ENCODE results near the gene RBM14. TPM values are rescaled to one million over a fixed set of nuclear protein-coding genes. Genes with fewer than 3 reads are reported as not detected.

Gene RBM14
- total RNA-seq, 1 donor = 22.4 TPM

DNA sequence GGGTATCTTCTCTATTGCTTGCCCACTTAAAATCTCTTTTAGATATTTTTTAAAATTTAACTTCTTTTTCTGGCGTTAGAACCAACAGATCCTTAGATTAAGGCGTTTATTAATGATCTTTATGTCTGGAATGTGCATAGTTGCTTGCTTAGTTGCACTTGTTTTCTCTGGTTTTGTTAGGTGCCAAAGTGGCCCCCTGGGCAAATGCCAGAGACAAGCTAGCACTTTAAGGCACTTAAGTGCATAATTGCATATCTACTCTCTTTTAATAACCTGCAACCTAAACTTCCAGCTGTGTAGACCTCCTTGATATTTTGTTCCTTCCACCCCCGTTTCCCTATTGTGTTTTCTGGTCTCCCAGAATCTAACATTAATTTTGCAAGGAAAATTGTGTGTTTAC, 25.4 kb downstream of the RBM14 start:
- Histone ChIP-seq H4K20me1 (ENCODE audit: insufficient read depth, low read length) (peaks cover 86% of the 10 kb centered on the region), H3K9me3 (ENCODE audit: low read depth, low read length) (no peaks in the 10 kb centered on the region)
- no peak for DNase-seq (ENCODE audit: insufficient read length, low spot score, missing footprints)

DNA sequence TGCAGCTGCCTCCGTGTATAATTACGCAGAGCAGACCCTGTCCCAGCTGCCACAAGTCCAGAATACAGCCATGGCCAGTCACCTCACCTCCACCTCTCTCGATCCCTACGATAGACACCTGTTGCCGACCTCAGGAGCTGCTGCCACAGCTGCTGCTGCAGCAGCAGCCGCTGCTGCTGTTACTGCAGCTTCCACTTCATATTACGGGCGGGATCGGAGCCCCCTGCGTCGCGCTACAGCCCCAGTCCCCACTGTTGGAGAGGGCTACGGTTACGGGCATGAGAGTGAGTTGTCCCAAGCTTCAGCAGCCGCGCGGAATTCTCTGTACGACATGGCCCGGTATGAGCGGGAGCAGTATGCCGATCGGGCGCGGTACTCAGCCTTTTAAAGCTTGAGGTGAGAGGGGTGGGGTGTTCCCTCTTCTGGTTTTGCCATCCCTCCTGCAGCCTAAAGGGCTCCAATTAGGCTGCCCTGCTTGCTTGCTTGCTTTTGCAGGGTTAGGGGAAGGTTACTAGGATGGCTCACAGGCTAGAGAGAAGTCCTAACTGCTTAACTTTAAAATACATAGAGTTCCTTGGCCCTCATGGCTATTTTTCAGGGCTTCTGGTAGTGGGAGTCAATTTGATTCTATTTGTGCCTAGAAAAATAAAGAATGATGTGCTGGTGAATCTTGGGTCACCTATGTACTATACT, 27.5 kb downstream of the RBM14 start:
- H4K20me1 ChIP-seq (ENCODE audit: insufficient read depth, low read length) = peaks cover 93% of the 10 kb centered on the region
- peaks cover 40% of the 10 kb centered on the region for H3K4me1 ChIP-seq (ENCODE audit: insufficient read depth, low read length)
- no peak for DNase-seq (ENCODE audit: insufficient read length, low spot score, missing footprints)
- H3K27ac ChIP-seq (ENCODE audit: low read depth, low read length) = no peak overlapping the region
- H3K36me3 ChIP-seq (ENCODE audit: insufficient read depth, low read length) = peaks cover 86% of the 10 kb centered on the region
- TF ChIP-seq, protein P1, sequence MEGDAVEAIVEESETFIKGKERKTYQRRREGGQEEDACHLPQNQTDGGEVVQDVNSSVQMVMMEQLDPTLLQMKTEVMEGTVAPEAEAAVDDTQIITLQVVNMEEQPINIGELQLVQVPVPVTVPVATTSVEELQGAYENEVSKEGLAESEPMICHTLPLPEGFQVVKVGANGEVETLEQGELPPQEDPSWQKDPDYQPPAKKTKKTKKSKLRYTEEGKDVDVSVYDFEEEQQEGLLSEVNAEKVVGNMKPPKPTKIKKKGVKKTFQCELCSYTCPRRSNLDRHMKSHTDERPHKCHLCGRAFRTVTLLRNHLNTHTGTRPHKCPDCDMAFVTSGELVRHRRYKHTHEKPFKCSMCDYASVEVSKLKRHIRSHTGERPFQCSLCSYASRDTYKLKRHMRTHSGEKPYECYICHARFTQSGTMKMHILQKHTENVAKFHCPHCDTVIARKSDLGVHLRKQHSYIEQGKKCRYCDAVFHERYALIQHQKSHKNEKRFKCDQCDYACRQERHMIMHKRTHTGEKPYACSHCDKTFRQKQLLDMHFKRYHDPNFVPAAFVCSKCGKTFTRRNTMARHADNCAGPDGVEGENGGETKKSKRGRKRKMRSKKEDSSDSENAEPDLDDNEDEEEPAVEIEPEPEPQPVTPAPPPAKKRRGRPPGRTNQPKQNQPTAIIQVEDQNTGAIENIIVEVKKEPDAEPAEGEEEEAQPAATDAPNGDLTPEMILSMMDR (IDR thresholded peaks at IDR 0.05; ENCODE audit: extremely low read depth, low read depth, low read length) = no peak
- no peak overlapping the region for H3K4me3 ChIP-seq (ENCODE audit: insufficient read depth, low read length)
- no peaks in the 10 kb centered on the region for H3K9me3 ChIP-seq (ENCODE audit: low read depth, low read length)
- H3K4me2 ChIP-seq (ENCODE audit: insufficient read depth, low read length) = peak overlapping the region; percentile 85
- H3K27me3 ChIP-seq (ENCODE audit: insufficient read depth, low read length) = no peaks in the 10 kb centered on the region
- H2AFZ ChIP-seq (ENCODE audit: low read length) = no peak overlapping the region
- peaks cover 99% of the 10 kb centered on the region for H3K79me2 ChIP-seq (ENCODE audit: insufficient read depth, low read length)

More for the DNA sequence above, 25.4 kb downstream of the RBM14 start:
- peaks cover 68% of the 10 kb centered on the region for H3K36me3 ChIP-seq (ENCODE audit: insufficient read depth, low read length)
- no peaks in the 10 kb centered on the region for H3K27me3 ChIP-seq (ENCODE audit: insufficient read depth, low read length)
- peaks cover 96% of the 10 kb centered on the region for H3K79me2 ChIP-seq (ENCODE audit: insufficient read depth, low read length)
- H2AFZ ChIP-seq (ENCODE audit: low read length) = no peak overlapping the region
- peak overlapping the region; percentile 89 for H3K4me3 ChIP-seq (ENCODE audit: insufficient read depth, low read length)
- TF ChIP-seq, protein P1 (IDR thresholded peaks at IDR 0.05; ENCODE audit: extremely low read depth, low read depth, low read length) = no peak
- H3K4me2 ChIP-seq (ENCODE audit: insufficient read depth, low read length) = peak overlapping the region; percentile 85
- H3K4me1 ChIP-seq (ENCODE audit: insufficient read depth, low read length) = peaks cover 47% of the 10 kb centered on the region
- H3K27ac ChIP-seq (ENCODE audit: low read depth, low read length) = no peak overlapping the region

DNA sequence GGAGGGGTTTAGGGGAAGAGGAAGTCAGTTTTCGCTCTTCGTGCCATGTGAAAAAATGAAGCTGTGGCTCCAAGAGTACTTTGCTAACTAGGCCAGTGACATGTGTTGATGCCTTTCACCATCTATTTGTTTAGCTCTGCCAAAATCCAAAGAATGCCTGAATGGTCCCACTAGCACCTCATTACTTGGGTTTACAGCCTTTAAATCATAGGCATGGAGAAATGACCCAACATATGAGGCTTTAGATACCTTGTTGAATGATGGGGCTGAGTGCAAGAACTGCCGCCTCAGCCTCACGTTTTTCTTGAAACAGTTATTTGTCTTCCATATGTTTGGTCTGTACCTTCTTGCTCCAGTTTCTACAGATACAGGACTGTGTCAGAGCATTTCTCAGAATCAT, 30.4 kb downstream of the RBM14 start:
- Histone ChIP-seq H3K36me3 (ENCODE audit: insufficient read depth, low read length) (peaks cover 83% of the 10 kb centered on the region), H3K9me3 (ENCODE audit: low read depth, low read length) (no peaks in the 10 kb centered on the region), H4K20me1 (ENCODE audit: insufficient read depth, low read length) (peaks cover 80% of the 10 kb centered on the region), H3K4me2 (ENCODE audit: insufficient read depth, low read length) (no peak overlapping the region), H3K4me3 (ENCODE audit: insufficient read depth, low read length) (no peak overlapping the region), H3K27me3 (ENCODE audit: insufficient read depth, low read length) (no peaks in the 10 kb centered on the region), H3K4me1 (ENCODE audit: insufficient read depth, low read length) (peaks cover 14% of the 10 kb centered on the region), H3K27ac (ENCODE audit: low read depth, low read length) (no peak overlapping the region), H3K79me2 (ENCODE audit: insufficient read depth, low read length) (peaks cover 94% of the 10 kb centered on the region), H2AFZ (ENCODE audit: low read length) (no peak overlapping the region)
- TF ChIP-seq, protein P1 (IDR thresholded peaks at IDR 0.05; ENCODE audit: extremely low read depth, low read depth, low read length) = no peak
- DNase-seq (ENCODE audit: insufficient read length, low spot score, missing footprints) = no peak

- Histone ChIP-seq H2AFZ (ENCODE audit: low read length) (no peak overlapping the region), H3K9me3 (ENCODE audit: low read depth, low read length) (no peaks in the 10 kb centered on the region), H3K36me3 (ENCODE audit: insufficient read depth, low read length) (peaks cover 64% of the 10 kb centered on the region), H3K4me3 (ENCODE audit: insufficient read depth, low read length) (no peak overlapping the region), H4K20me1 (ENCODE audit: insufficient read depth, low read length) (peaks cover 58% of the 10 kb centered on the region), H3K27ac (ENCODE audit: low read depth, low read length) (no peak overlapping the region), H3K4me2 (ENCODE audit: insufficient read depth, low read length) (no peak overlapping the region), H3K4me1 (ENCODE audit: insufficient read depth, low read length) (peaks cover 3% of the 10 kb centered on the region), H3K27me3 (ENCODE audit: insufficient read depth, low read length) (no peaks in the 10 kb centered on the region), H3K79me2 (ENCODE audit: insufficient read depth, low read length) (peaks cover 85% of the 10 kb centered on the region)
- DNase-seq (ENCODE audit: insufficient read length, low spot score, missing footprints) = peak; percentile 27
- TF ChIP-seq, protein P1 (IDR thresholded peaks at IDR 0.05; ENCODE audit: extremely low read depth, low read depth, low read length) = no peak
These were observed 33.5 kb downstream of the RBM14 start for GRCh38 chr11:66649903-66650302.
